Measurements from ENCODE around the gene FLT4.
"Not testable (repeated sequence)": the region's sequence is repeated elsewhere in the genome, so short reads cannot be mapped to it uniquely, and the experiment has no call there.

FLT4 gene

DNA sequence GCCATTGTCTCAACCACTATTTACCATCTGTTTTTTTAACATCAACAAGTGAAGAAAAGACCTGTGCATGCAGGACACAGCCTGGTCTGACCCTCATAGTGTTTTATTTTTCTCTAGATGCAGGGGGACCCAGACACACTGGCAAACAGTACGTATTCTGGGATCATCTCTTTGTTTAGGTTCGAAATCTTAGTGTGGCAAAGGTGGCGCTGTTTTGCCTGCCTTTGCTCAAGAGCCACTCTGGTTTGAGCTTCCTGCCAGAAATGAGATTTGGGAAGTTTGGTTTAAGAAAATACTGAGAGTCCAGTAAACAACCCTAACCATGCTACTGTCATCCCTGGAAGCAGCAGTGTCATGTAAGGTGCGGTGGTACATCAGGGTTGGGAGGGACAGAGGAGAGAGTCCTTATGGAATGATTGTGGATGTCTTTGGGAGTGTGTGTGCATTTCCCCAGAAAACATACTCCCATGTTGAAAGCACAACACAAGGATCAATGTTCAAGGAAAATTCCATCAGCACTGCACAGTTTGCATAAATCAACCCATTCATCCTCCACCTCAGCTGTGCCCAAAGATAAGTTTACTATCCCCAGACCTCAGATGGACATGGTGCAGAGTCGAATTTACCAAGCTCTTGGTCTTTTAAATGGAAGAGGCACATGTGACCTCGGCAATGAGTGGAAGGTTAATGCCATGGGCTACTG is 34.0 kb upstream of the FLT4 start:
- TF ChIP-seq, protein P1, sequence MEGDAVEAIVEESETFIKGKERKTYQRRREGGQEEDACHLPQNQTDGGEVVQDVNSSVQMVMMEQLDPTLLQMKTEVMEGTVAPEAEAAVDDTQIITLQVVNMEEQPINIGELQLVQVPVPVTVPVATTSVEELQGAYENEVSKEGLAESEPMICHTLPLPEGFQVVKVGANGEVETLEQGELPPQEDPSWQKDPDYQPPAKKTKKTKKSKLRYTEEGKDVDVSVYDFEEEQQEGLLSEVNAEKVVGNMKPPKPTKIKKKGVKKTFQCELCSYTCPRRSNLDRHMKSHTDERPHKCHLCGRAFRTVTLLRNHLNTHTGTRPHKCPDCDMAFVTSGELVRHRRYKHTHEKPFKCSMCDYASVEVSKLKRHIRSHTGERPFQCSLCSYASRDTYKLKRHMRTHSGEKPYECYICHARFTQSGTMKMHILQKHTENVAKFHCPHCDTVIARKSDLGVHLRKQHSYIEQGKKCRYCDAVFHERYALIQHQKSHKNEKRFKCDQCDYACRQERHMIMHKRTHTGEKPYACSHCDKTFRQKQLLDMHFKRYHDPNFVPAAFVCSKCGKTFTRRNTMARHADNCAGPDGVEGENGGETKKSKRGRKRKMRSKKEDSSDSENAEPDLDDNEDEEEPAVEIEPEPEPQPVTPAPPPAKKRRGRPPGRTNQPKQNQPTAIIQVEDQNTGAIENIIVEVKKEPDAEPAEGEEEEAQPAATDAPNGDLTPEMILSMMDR (IDR thresholded peaks at IDR 0.05; ENCODE audit: insufficient read depth, low read length, poor library complexity, severe bottlenecking): peak; percentile 15
- H3K4me3 ChIP-seq (replicated peaks; ENCODE audit: low read depth, low read length): no peak overlapping the region
- no peaks in the 10 kb centered on the region for H3K27me3 ChIP-seq (replicated peaks; ENCODE audit: control insufficient read depth, insufficient read depth, low read length)
- no peaks in the 10 kb centered on the region for H3K36me3 ChIP-seq (ENCODE audit: control insufficient read depth, insufficient read depth, low read length)
- DNase-seq (ENCODE audit: extremely low read depth, insufficient read length): no peak

DNA sequence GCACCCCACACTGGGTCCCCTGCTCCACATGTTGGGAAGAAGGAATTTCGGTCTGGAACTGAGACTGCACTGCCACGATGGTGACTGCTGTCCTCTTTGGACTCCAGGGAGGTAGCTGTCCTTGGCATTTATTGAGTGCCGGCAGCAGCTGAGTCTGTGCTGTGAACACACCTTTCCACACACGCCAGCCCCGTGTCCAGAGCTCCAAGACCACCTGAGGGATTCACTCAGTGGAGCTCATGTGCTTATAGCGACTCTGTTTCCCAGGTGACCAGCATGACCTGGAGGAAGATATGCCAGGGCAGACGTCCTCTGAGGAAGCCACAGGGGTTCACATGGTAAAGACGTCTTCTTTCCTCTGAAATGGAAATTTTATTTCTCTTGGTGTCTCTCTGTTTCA is 33.2 kb upstream of the FLT4 start:
- TF ChIP-seq, protein P1 (IDR thresholded peaks at IDR 0.05; ENCODE audit: insufficient read depth, low read length, poor library complexity, severe bottlenecking): no peak
- Histone ChIP-seq H3K36me3 (ENCODE audit: control insufficient read depth, insufficient read depth, low read length) (no peaks in the 10 kb centered on the region), H3K27me3 (replicated peaks; ENCODE audit: control insufficient read depth, insufficient read depth, low read length) (no peaks in the 10 kb centered on the region), H3K4me3 (replicated peaks; ENCODE audit: low read depth, low read length) (no peak overlapping the region)
- DNase-seq (ENCODE audit: extremely low read depth, insufficient read length): no peak

DNA sequence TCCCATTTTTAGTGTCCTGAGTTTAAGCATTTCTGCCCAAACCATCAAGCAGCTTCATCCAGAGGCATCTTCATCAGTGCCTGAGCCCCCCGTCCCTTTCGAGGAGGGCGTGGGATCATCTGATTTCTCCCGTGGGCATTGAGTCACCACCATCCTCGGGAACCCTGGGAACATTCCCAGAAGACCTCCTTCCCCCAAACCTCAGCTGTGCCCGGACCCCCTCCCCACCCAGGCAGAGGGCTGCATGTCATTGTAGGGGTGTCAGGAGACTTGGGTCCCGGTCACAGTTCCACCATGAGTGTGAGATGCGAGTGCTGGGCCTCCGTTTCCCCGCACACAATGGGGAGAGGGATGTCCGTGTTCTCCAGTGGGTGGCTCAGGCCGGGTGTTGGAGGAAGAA is 32.6 kb upstream of the FLT4 start:
- not testable (repeated sequence) for H3K4me3 ChIP-seq (replicated peaks; ENCODE audit: low read depth, low read length); H3K27me3 ChIP-seq (replicated peaks; ENCODE audit: control insufficient read depth, insufficient read depth, low read length); DNase-seq (ENCODE audit: extremely low read depth, insufficient read length); H3K36me3 ChIP-seq (ENCODE audit: control insufficient read depth, insufficient read depth, low read length)

DNA sequence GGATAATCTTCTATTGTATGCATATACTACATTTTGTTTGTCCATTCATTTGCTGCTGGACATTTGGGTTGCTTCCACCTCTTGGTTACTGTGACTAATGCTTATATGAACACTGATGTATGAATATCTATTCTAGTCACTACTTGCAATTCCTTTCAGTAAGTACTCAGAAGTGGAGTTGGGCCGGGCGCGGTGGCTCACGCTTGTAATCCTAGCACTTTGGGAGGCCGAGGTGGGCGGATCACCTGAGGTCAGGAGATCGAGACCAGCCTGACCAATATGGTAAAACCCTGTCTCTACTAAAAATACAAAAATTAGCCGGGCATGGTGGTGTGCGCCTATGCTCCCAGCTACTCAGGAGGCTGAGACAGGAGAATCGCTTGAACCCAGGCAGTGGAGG is 28.9 kb upstream of the FLT4 start:
- DNase-seq (ENCODE audit: extremely low read depth, insufficient read length); H3K36me3 ChIP-seq (ENCODE audit: control insufficient read depth, insufficient read depth, low read length); H3K27me3 ChIP-seq (replicated peaks; ENCODE audit: control insufficient read depth, insufficient read depth, low read length); H3K4me3 ChIP-seq (replicated peaks; ENCODE audit: low read depth, low read length): not testable (repeated sequence)

DNA sequence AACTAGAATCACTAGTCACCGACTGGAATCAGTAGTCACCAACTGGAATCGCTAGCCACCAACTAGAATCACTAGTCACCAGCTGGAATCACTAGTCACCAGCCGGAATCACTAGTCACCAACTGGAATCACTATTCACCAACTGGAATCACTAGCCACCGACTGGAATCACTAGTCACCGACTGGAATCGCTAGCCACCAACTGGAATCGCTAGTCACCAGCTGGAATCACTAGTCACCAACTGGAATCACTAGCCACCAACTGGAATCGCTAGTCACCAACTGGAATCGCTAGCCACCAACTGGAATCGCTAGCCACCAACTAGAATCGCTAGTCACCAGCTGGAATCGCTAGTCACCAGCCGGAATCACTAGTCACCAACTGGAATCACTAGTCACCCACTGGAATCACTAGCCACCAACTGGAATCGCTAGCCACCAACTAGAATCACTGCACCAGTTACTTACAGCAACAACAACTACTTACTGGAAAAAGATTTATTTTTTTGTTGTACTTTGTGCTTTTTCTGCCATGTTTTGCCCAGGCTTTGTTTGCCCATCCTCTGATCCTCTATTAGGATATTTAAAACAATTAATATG is 25.7 kb upstream of the FLT4 start:
- Histone ChIP-seq H3K27me3 (replicated peaks; ENCODE audit: control insufficient read depth, insufficient read depth, low read length) (no peaks in the 10 kb centered on the region; the same call in none of the 2 replicates), H3K36me3 (ENCODE audit: control insufficient read depth, insufficient read depth, low read length) (no peaks in the 10 kb centered on the region), H3K4me3 (replicated peaks; ENCODE audit: low read depth, low read length) (no peak overlapping the region)
- no peak for DNase-seq (ENCODE audit: extremely low read depth, insufficient read length)
- TF ChIP-seq, protein P1 (IDR thresholded peaks at IDR 0.05; ENCODE audit: insufficient read depth, low read length, poor library complexity, severe bottlenecking): no peak

DNA sequence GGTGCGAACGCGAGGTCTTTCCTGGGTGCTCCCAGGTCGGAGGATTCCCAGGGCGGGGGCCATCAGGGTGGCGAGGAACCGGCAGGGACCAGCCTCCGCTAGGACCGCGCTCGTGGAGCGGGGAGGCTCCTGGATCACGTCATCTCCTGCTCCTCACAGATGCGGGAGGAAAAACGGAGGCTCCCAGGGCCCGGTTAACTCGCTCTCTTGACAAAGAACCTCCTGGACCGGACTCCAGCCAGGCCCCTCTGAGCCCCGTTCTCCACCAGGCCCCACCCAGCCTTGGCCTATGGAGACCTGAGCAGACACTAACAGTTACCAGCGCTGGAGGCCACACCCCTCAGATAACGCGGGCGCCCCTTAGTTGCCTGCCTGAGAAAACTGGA is 24.7 kb upstream of the FLT4 start:
- H3K36me3 ChIP-seq (ENCODE audit: control insufficient read depth, insufficient read depth, low read length); DNase-seq (ENCODE audit: extremely low read depth, insufficient read length); H3K4me3 ChIP-seq (replicated peaks; ENCODE audit: low read depth, low read length); H3K27me3 ChIP-seq (replicated peaks; ENCODE audit: control insufficient read depth, insufficient read depth, low read length): not testable (repeated sequence)

DNA sequence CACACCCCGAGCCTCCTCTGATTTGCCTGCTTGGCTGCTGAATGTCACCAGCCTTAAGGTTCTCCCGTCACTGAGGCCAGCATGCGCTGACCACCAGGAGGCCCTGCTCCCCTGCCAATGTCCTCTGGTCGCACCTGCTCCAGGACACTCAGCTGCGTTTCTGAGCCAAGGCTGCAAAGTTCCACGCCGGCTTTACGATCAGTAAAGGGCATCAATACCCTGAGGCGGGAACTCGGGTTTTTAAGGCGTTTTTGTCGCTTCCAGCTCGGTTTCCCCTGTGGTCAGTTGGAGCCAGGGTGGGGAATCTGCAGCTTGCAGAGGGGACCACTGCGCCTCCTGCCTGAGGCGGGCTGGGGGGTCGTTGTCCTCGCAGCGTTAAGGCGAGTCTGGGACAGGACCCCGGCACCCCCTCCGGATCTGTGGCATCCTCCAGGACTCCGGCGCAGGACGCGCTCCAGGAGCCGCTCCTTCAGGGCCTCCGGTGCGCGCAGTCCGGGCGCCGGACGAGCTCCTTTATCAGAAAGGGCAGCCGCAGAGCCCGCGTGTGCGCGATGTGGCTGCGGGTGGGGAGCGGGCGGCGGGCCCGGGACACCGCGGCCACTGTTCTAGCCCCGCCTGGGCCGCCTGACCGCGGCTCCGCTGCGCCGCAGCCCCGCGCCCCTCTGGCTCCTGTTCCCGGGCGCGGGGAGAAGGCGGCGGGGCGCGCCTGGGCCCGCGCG is 24.1 kb upstream of the FLT4 start:
- H3K4me3 ChIP-seq (replicated peaks; ENCODE audit: low read depth, low read length): no peak overlapping the region

DNA sequence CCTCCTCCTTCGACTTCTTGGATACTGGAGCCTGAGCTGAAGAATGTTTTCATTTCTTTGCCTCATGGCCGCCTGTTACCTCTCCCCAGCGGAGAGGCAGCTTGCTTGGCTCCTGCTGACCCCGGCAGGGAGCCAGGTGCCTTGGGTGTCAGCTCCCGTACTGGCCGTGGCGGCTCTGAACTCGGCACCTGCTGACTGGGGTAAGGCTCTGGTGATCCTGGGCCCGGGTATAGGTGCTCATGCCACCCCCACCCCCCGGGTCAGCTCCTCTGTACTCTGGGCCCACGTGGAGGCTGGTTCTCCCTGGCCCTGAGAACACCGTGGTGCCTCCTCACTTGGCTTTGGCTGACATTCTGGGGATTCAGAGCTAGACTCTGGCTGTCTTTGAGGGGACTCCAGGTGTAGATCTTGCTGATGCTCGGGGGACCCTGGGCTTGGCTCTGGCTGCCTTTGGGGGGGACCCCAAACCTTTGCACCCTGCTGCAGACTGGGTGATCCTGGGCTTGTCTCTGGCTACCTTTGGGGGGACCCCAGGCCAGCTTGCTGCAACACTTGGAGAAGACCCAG is 22.6 kb upstream of the FLT4 start:
- H3K27me3 ChIP-seq (replicated peaks; ENCODE audit: control insufficient read depth, insufficient read depth, low read length); H3K4me3 ChIP-seq (replicated peaks; ENCODE audit: low read depth, low read length); DNase-seq (ENCODE audit: extremely low read depth, insufficient read length): not testable (repeated sequence)

More for the DNA sequence above, 24.1 kb upstream of the FLT4 start:
- TF ChIP-seq, protein P1 (IDR thresholded peaks at IDR 0.05; ENCODE audit: insufficient read depth, low read length, poor library complexity, severe bottlenecking): peak; percentile 2
- H3K27me3 ChIP-seq (replicated peaks; ENCODE audit: control insufficient read depth, insufficient read depth, low read length): no peaks in the 10 kb centered on the region; the same call in none of the 2 replicates
- DNase-seq (ENCODE audit: extremely low read depth, insufficient read length): no peak
- H3K36me3 ChIP-seq (ENCODE audit: control insufficient read depth, insufficient read depth, low read length): no peaks in the 10 kb centered on the region

More for the DNA sequence above, 22.6 kb upstream of the FLT4 start:
- not testable (repeated sequence) for H3K36me3 ChIP-seq (ENCODE audit: control insufficient read depth, insufficient read depth, low read length)
